Measurements from ENCODE around the gene MMP17.
A peak's percentile ranks its signal among the peaks of the same experiment; 100 is the strongest.

- TF ChIP-seq CTCF (conservative IDR thresholded peaks at IDR 0.05; ENCODE audit: low read depth, low read length), result no peak
- TF ChIP-seq MXI1 (IDR thresholded peaks at IDR 0.05; ENCODE audit: borderline replicate concordance, low read depth, low read length), result no peak
- TF ChIP-seq MAZ (IDR thresholded peaks at IDR 0.05; ENCODE audit: borderline replicate concordance, low read depth, low read length), result peak; percentile 31; the same call in 1 of the 2 replicates
- peak; percentile 97 for TF ChIP-seq CEBPB (IDR thresholded peaks at IDR 0.05; ENCODE audit: low read depth, low read length)
Observed at GRCh38 chr12:131860472-131861260, 32.5 kb downstream of the MMP17 start.
